SK-N-MC (cell line): ENCODE measurements around the gene NKIRAS2.

Experiments
- DNase-seq: peaks from one replicate; pipeline ENCODE4 v3.0.0-alpha.2; 2011; ENCODE audit warnings: low read depth, low spot score
- H3K27ac ChIP-seq: fragments of 200-600 bp; sonication (generic); 2 replicates; pipeline ENCODE4 v1.5.1; 2016; ENCODE audit warnings: mixed run types
- H3K36me3 ChIP-seq: fragments of 200-600 bp; sonication (generic); 2 replicates; pipeline ENCODE4 v1.6.1; 2017; ENCODE audit warnings: antibody characterized with exemption, low read length, mixed read lengths; ENCODE audit not compliant: insufficient read depth
- H3K4me3 ChIP-seq: fragments of 200-600 bp; sonication (generic); 2 replicates; pipeline ENCODE4 v1.5.1; 2016
- H3K9ac ChIP-seq: fragments of 200-600 bp; sonication (generic); 2 replicates; pipeline ENCODE4 v1.8.0; 2017; ENCODE audit warnings: mixed run types, mixed read lengths; ENCODE audit not compliant: insufficient read length
- H3K9me3 ChIP-seq: fragments of 200-600 bp; sonication (generic); 2 replicates; pipeline ENCODE4 v1.6.1; 2017; ENCODE audit warnings: low read depth, mild to moderate bottlenecking, antibody characterized with exemption, low read length, moderate library complexity, mixed read lengths
- EZH2 ChIP-seq: fragments of 200-600 bp; sonication (generic); IDR thresholded peaks from one replicate; pipeline ENCODE4 v1.6.1; 2017; ENCODE audit warnings: antibody characterized with exemption
- FOXP2 ChIP-seq: optimal IDR thresholded peaks from 2 replicates; pipeline ENCODE3; 2011; ENCODE audit warnings: mild to moderate bottlenecking, moderate library complexity; ENCODE audit not compliant: insufficient read depth; ENCODE audit errors: extremely low read length, control extremely low read depth
- POLR2AphosphoS5 ChIP-seq: IDR thresholded peaks from 2 replicates; pipeline ENCODE4 v1.6.1; 2012; ENCODE audit warnings: mild to moderate bottlenecking, low read depth, low read length, borderline replicate concordance

Gene NKIRAS2

GRCh38 chr17:41988418-41988817 is 31.5 kb upstream of the NKIRAS2 start:
- DNase-seq = no peak
- H3K9ac ChIP-seq = no peak overlapping the region
- peak overlapping the region; percentile 73; the same call in 1 of the 2 replicates for H3K27ac ChIP-seq
- TF ChIP-seq FOXP2 = no peak
- TF ChIP-seq EZH2 = no peak
- no peak for TF ChIP-seq POLR2AphosphoS5
- peaks cover 92% of the 10 kb centered on the region for H3K36me3 ChIP-seq
- no peak overlapping the region for H3K4me3 ChIP-seq
- no peaks in the 10 kb centered on the region for H3K9me3 ChIP-seq

- Histone ChIP-seq H3K9ac (no peak overlapping the region), H3K4me3 (no peak overlapping the region), H3K36me3 (peaks cover 90% of the 10 kb centered on the region), H3K27ac (no peak overlapping the region), H3K9me3 (no peaks in the 10 kb centered on the region)
- TF ChIP-seq EZH2 = no peak
- TF ChIP-seq POLR2AphosphoS5 = no peak
- TF ChIP-seq FOXP2 = no peak
- no peak for DNase-seq
Observed at GRCh38 chr17:41989702-41990419, 30.0 kb upstream of the NKIRAS2 start.

- Histone ChIP-seq H3K9ac (no peak overlapping the region), H3K36me3 (peaks cover 92% of the 10 kb centered on the region), H3K9me3 (no peaks in the 10 kb centered on the region), H3K27ac (no peak overlapping the region), H3K4me3 (no peak overlapping the region)
- DNase-seq = no peak
- TF ChIP-seq FOXP2 = no peak
- TF ChIP-seq POLR2AphosphoS5 = no peak
- no peak for TF ChIP-seq EZH2
Observed at GRCh38 chr17:41992576-41992975, 27.3 kb upstream of the NKIRAS2 start.

DNA sequence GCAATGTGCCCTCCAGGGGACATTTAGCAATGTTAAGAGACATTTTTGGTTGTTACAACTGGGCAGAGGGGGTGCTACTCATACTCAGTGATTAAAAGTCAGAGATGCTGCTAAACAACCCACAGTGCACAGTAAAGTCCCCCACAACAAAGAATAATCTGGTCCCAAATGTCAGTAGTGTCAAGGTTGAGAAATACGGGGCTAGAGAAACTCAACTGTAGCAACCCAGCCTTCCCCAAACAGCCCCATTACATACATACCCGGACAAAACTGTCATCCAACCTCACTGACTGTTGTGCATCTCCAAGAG is 23.1 kb upstream of the NKIRAS2 start:
- no peak overlapping the region for H3K9ac ChIP-seq
- H3K27ac ChIP-seq = no peak overlapping the region
- no peaks in the 10 kb centered on the region for H3K9me3 ChIP-seq
- H3K4me3 ChIP-seq = no peak overlapping the region
- peaks cover 85% of the 10 kb centered on the region for H3K36me3 ChIP-seq
- DNase-seq = no peak
- no peak for TF ChIP-seq POLR2AphosphoS5
- no peak for TF ChIP-seq FOXP2

GRCh38 chr17:41998497-41998896 is 21.4 kb upstream of the NKIRAS2 start:
- H3K9ac ChIP-seq = no peak overlapping the region
- no peak for TF ChIP-seq EZH2
- no peak for TF ChIP-seq POLR2AphosphoS5
- no peaks in the 10 kb centered on the region for H3K9me3 ChIP-seq
- H3K27ac ChIP-seq = no peak overlapping the region
- DNase-seq = no peak
- no peak overlapping the region for H3K4me3 ChIP-seq
- H3K36me3 ChIP-seq = peaks cover 87% of the 10 kb centered on the region

DNA sequence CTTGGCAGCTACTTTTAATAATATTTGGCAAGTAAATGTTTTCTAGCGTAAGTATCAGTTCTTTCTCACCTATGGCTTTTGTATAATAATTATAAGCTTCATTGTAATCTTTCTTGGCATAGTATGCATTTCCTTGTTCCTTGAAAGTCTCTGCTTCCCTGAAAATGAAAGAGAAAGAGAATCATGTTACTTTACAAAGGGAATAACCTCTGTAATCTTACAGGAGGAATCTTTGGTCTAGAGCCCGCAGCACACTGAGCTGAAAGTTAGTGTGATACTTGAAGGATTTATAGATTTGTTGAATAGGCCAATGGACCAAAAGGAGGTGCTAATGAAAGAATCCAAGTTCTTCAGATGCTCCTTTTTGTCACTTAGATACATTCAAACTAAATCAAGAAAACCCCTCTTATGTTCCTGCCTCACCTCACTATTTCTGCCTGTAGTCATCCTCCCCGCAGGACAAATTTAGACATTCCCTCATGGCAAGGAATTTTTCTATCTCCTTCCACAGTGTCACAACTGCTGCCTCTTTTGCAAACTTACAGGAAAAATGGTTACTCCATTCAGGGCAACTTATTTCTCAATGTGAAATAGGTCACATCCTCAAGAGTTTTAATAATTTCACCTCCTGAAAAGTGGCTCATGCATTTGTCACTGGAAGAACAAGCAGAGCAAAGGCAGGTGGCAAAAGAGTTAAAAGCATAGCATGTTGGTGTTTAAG is 19.3 kb upstream of the NKIRAS2 start:
- no peaks in the 10 kb centered on the region for H3K9me3 ChIP-seq
- H3K36me3 ChIP-seq = peaks cover 74% of the 10 kb centered on the region
- no peak for DNase-seq
- TF ChIP-seq EZH2 (no peak), POLR2AphosphoS5 (no peak), FOXP2 (no peak)
- H3K4me3 ChIP-seq = no peak overlapping the region
- H3K9ac ChIP-seq = no peak overlapping the region
- no peak overlapping the region for H3K27ac ChIP-seq

DNA sequence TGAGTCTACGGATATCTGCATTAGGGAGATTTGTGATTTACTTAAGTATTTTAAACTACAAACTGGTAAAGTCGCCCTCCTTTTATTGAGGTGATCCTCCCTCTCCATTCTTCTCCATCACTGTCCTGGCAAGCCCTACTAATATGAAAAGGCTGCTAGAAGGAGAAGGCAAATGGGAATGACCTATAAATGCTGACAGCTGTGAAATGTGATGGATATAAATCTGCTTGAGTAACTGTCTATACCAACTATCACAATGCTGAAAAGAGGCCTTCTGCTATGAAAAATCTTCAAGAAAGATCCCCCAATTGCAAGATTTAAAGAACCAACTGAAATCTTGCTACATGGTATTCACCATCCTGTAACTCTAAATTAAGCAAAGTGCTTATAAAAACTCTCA is 18.2 kb upstream of the NKIRAS2 start:
- no peak overlapping the region for H3K27ac ChIP-seq
- no peaks in the 10 kb centered on the region for H3K9me3 ChIP-seq
- H3K4me3 ChIP-seq = no peak overlapping the region
- TF ChIP-seq FOXP2 (no peak), POLR2AphosphoS5 (no peak), EZH2 (no peak)
- H3K9ac ChIP-seq = peak overlapping the region; percentile 11
- no peak for DNase-seq
- peaks cover 63% of the 10 kb centered on the region for H3K36me3 ChIP-seq

- H3K4me3 ChIP-seq = no peak overlapping the region
- H3K27ac ChIP-seq = no peak overlapping the region; the same call in 1 of the 2 replicates
- no peak for DNase-seq
- peaks cover 60% of the 10 kb centered on the region for H3K36me3 ChIP-seq
- H3K9ac ChIP-seq = peak overlapping the region; percentile 11
- no peaks in the 10 kb centered on the region for H3K9me3 ChIP-seq
- TF ChIP-seq POLR2AphosphoS5 = no peak
- no peak for TF ChIP-seq EZH2
- no peak for TF ChIP-seq FOXP2
Observed at GRCh38 chr17:42002175-42002791, 17.6 kb upstream of the NKIRAS2 start.
